Activated CD8-positive, alpha-beta memory T cell treated with anti-CD3 and anti-CD28 coated beads, Interleukin-2, amount 50 U/mL, for 24 hours (primary cell): ENCODE measurements around the gene TMEM43.
"Not testable (repeated sequence)": the region's sequence is repeated elsewhere in the genome, so short reads cannot be mapped to it uniquely, and the experiment has no call there.

Source experiments
- DNase-seq: peaks from one replicate; pipeline ENCODE4 v3.0.0-alpha.2; 2020; ENCODE audit errors: extremely low read depth

Gene TMEM43

GRCh38 chr3:14124615-14125192 is at the start of gene TMEM43, which contains the start of gene CHCHD4:
Gene TMEM43 (plus strand): TSS chr3:14125052. CDS start chr3:14125194, 142 bp downstream.
Gene CHCHD4 (minus strand): TSS chr3:14124870. CDS start chr3:14124676, 194 bp downstream.
- DNase-seq: peak; percentile 99

- not testable (repeated sequence) for DNase-seq
These were observed 49.6 kb upstream of the TMEM43 start for GRCh38 chr3:14075233-14075632.

GRCh38 chr3:14077310-14077709 is 47.5 kb upstream of the TMEM43 start:
- DNase-seq: no peak

- DNase-seq: no peak
These were observed 42.7 kb upstream of the TMEM43 start for GRCh38 chr3:14082108-14082657.

GRCh38 chr3:14087461-14087860 is 37.4 kb upstream of the TMEM43 start:
- DNase-seq: not testable (repeated sequence)

- not testable (repeated sequence) for DNase-seq
These were observed 32.9 kb upstream of the TMEM43 start for GRCh38 chr3:14091959-14092358.

- no peak for DNase-seq
These were observed 32.4 kb upstream of the TMEM43 start for GRCh38 chr3:14092464-14092863.

- DNase-seq: no peak
These were observed 31.0 kb upstream of the TMEM43 start for GRCh38 chr3:14093831-14094230.

GRCh38 chr3:14096742-14097141 is 28.1 kb upstream of the TMEM43 start:
- DNase-seq: no peak

GRCh38 chr3:14097616-14098391 is 27.0 kb upstream of the TMEM43 start:
- no peak for DNase-seq

- not testable (repeated sequence) for DNase-seq
These were observed 15.0 kb upstream of the TMEM43 start for GRCh38 chr3:14109821-14110220.

GRCh38 chr3:14110699-14111098 is 14.2 kb upstream of the TMEM43 start:
- no peak for DNase-seq

- DNase-seq: no peak
These were observed 10.8 kb upstream of the TMEM43 start for GRCh38 chr3:14113965-14114635.

- no peak for DNase-seq
These were observed 7.1 kb upstream of the TMEM43 start for GRCh38 chr3:14117468-14118399.

- no peak for DNase-seq
These were observed 6.2 kb upstream of the TMEM43 start for GRCh38 chr3:14118400-14119381.

- no peak for DNase-seq
These were observed 5.2 kb upstream of the TMEM43 start for GRCh38 chr3:14119651-14120050.

- DNase-seq: no peak
These were observed 4.5 kb upstream of the TMEM43 start for GRCh38 chr3:14120111-14120920.

- DNase-seq: not testable (repeated sequence)
These were observed 3.9 kb upstream of the TMEM43 start for GRCh38 chr3:14120921-14121448.

- no peak for DNase-seq
These were observed 3.0 kb upstream of the TMEM43 start for GRCh38 chr3:14121859-14122258.
